GM18499 (cell line): ENCODE data around the gene CCDC92B.

Experiments used
- ATAC-seq: cut with Tn5 transposase; IDR thresholded peaks from one replicate; pipeline ENCODE4 v1.9.1; 2021; ENCODE audit warnings: moderate number of reproducible peaks; ENCODE audit not compliant: insufficient read depth, unreplicated experiment

CCDC92B gene

GRCh38 chr17:2779545-2779944, 30.1 kb upstream of the CCDC92B start:
- no peak for ATAC-seq

GRCh38 chr17:2778489-2778888, 29.0 kb upstream of the CCDC92B start:
- ATAC-seq: no peak

GRCh38 chr17:2777242-2777867, 27.9 kb upstream of the CCDC92B start:
- ATAC-seq: no peak

- ATAC-seq: no peak
These were observed 27.3 kb upstream of the CCDC92B start for GRCh38 chr17:2776589-2777241.

- ATAC-seq: no peak
These were observed 25.8 kb upstream of the CCDC92B start for GRCh38 chr17:2775206-2775605.

- ATAC-seq: no peak
These were observed 20.7 kb upstream of the CCDC92B start for GRCh38 chr17:2770129-2770528.

GRCh38 chr17:2758870-2759269, 9.4 kb upstream of the CCDC92B start:
- ATAC-seq: no peak

GRCh38 chr17:2755891-2756724, 6.7 kb upstream of the CCDC92B start:
- ATAC-seq: no peak

GRCh38 chr17:2751491-2751890, 2.0 kb upstream of the CCDC92B start:
- no peak for ATAC-seq

- ATAC-seq: no peak
These were observed 1.3 kb upstream of the CCDC92B start for GRCh38 chr17:2750721-2751120.

- no peak for ATAC-seq
These were observed 331 bp upstream of the CCDC92B start for GRCh38 chr17:2749784-2750181.

- ATAC-seq: no peak
These were observed 4.0 kb downstream of the CCDC92B start for GRCh38 chr17:2745317-2746037.

GRCh38 chr17:2737693-2738092, 11.8 kb downstream of the CCDC92B start:
- ATAC-seq: no peak

- ATAC-seq: no peak
These were observed 12.5 kb downstream of the CCDC92B start for GRCh38 chr17:2736956-2737355.

GRCh38 chr17:2735896-2736295, 13.6 kb downstream of the CCDC92B start:
- ATAC-seq: no peak

- no peak for ATAC-seq
These were observed 14.5 kb downstream of the CCDC92B start for GRCh38 chr17:2734939-2735338.

- ATAC-seq: no peak
These were observed 17.6 kb downstream of the CCDC92B start for GRCh38 chr17:2731807-2732206.

- ATAC-seq: no peak
These were observed 18.6 kb downstream of the CCDC92B start for GRCh38 chr17:2730764-2731353.

- ATAC-seq: no peak
These were observed 24.7 kb downstream of the CCDC92B start for GRCh38 chr17:2724784-2725164.

GRCh38 chr17:2723997-2724783, 25.3 kb downstream of the CCDC92B start:
- ATAC-seq: no peak
